ENCODE results near the gene PTPRG.

DNA sequence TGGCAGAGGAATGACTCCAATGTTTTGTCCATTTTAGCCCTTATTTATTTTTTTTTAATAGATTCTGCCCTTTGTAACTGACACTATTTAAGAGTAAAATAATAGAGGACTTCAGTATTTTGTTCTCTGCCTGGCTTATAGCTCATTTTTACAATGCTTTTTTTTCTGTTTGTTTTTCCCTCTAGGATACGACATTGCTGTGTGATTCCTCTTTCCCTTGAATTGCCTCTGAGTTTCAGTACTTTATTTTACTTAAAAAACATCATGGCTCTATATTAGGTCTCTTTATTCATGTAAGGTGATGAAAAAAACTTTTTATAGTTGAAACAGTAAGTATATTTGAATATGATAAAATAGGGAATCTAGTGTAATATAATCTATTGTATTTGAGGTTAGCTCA lies 179.1 kb downstream of the PTPRG start:
- TF ChIP-seq EZH2phosphoT487 (IDR thresholded peaks at IDR 0.05; ENCODE audit: insufficient read depth, low read depth) (no peak), EZH2 (IDR thresholded peaks at IDR 0.05; ENCODE audit: insufficient read depth, poor library complexity, severe bottlenecking) (no peak)

Data from GM23248 (cell line).